Measurements from ENCODE around the gene C19orf38. TPM values are rescaled to one million over a fixed set of nuclear protein-coding genes. Genes with fewer than 3 reads are reported as not detected.

The C19orf38 gene
- total and polyA plus RNA-seq, 9 of the 15 experiments (the other 6 are each of a cell fraction or from before 2014, with no cell fraction given), result 0.14 to 0.18 TPM; not detected in 7

GRCh38 chr19:10802479-10802878 is 45.7 kb upstream of the C19orf38 start:
- no peak for FAIRE-seq
- Histone ChIP-seq H3K4me2 (ENCODE audit: insufficient read depth, low read length) (no peak overlapping the region), H3K27ac (ENCODE audit: extremely low read depth, low read depth, low read length) (no peak overlapping the region), H2AFZ (ENCODE audit: low read depth, low read length) (no peak overlapping the region), H3K36me3 (ENCODE audit: control insufficient read depth, insufficient read depth, low read length) (peaks cover 71% of the 10 kb centered on the region), H3K9me3 (replicated peaks; ENCODE audit: control insufficient read depth, insufficient read depth, low read depth, low read length) (no peaks in the 10 kb centered on the region), H3K27me3 (ENCODE audit: control insufficient read depth in 2 of 2, insufficient read depth in 2 of 2, low read length in 2 of 2) (no peaks in the 10 kb centered on the region), H3K79me2 (ENCODE audit: control insufficient read depth, insufficient read depth, low read length) (no peaks in the 10 kb centered on the region), H4K20me1 (replicated peaks; ENCODE audit: control insufficient read depth, insufficient read depth, low read length) (no peaks in the 10 kb centered on the region), H3K9ac (ENCODE audit: insufficient read depth in 1 of 2, low read depth in 2 of 2, low read length in 2 of 2) (no peak overlapping the region; a peak in 1 of 4 replicates), H3K4me3 (no peak overlapping the region), H3K9me1 (ENCODE audit: control insufficient read depth, insufficient read depth, low read length) (no peaks in the 10 kb centered on the region), H3K4me1 (replicated peaks in 1 of 2; ENCODE audit: control insufficient read depth in 2 of 2, insufficient read depth in 2 of 2, low read length in 2 of 2) (peaks cover 0 to 2% of the 10 kb centered on the region in 2 experiments; a peak in 1 of 5 replicates)
- no TSS peak for BruUV-seq (replicated peaks)
- in situ Hi-C loops (cut with MboI) (no loop called here), intact Hi-C loops (cut with micrococcal nuclease) (no loop called here)
- ATAC-seq, result no peak
- WGBS (ENCODE audit: insufficient coverage, low coverage, missing lambda C conversion rate), result 100% methylated on average over 5 of the region's 5 CpGs
- ChIA-PET CTCF (ENCODE audit: low intra/inter-chr PET ratio) (no interaction called here), POLR2A (interaction anchor here (0.7 kb wide), 1 partner anchor 89 kb away, joined by 3 read pairs; no protein-coding TSS in a partner anchor)
- TF ChIP-seq KAT2B (IDR thresholded peaks at IDR 0.05; ENCODE audit: low read depth, low read length) (no peak), ZNF239 (CRISPR knock-in tag; IDR thresholded peaks at IDR 0.05) (peak; percentile 68), MEF2D (tag; conservative IDR thresholded peaks at IDR 0.05; ENCODE audit: low read depth) (no peak), NR2F6 (CRISPR knock-in tag; IDR thresholded peaks at IDR 0.05) (no peak)
- no peak for DNase-seq (ENCODE audit: extremely low read depth in 1 of 4, low spot score in 3 of 4)

- H3K4me1 ChIP-seq (replicated peaks in 1 of 2; ENCODE audit: control insufficient read depth in 2 of 2, insufficient read depth in 2 of 2, low read length in 2 of 2), result peaks cover 0 to 2% of the 10 kb centered on the region in 2 experiments; a peak in 1 of 5 replicates
- in situ Hi-C loops (cut with MboI) (no loop called here), intact Hi-C loops (cut with micrococcal nuclease) (no loop called here)
- ATAC-seq (no peak), FAIRE-seq (no peak), DNase-seq (ENCODE audit: extremely low read depth in 1 of 4, low spot score in 3 of 4) (no peak)
- H3K4me3 ChIP-seq, result no peak overlapping the region
- no peak overlapping the region for H3K9ac ChIP-seq (ENCODE audit: insufficient read depth in 1 of 2, low read depth in 2 of 2, low read length in 2 of 2)
- no peaks in the 10 kb centered on the region for H3K9me1 ChIP-seq (ENCODE audit: control insufficient read depth, insufficient read depth, low read length)
- ChIA-PET CTCF (ENCODE audit: low intra/inter-chr PET ratio) (no interaction called here), POLR2A (interaction anchor here (0.6 kb wide), 2 partner anchors 91 to 507 kb away, joined by 3 read pairs; no protein-coding TSS in a partner anchor)
- BruUV-seq (replicated peaks), result no TSS peak
- no peak overlapping the region for H2AFZ ChIP-seq (ENCODE audit: low read depth, low read length)
- no peaks in the 10 kb centered on the region for H3K27me3 ChIP-seq (ENCODE audit: control insufficient read depth in 2 of 2, insufficient read depth in 2 of 2, low read length in 2 of 2)
- no peak overlapping the region for H3K27ac ChIP-seq (ENCODE audit: extremely low read depth, low read depth, low read length)
- no peaks in the 10 kb centered on the region for H3K79me2 ChIP-seq (ENCODE audit: control insufficient read depth, insufficient read depth, low read length)
- H3K36me3 ChIP-seq (ENCODE audit: control insufficient read depth, insufficient read depth, low read length), result peaks cover 66% of the 10 kb centered on the region
- WGBS (ENCODE audit: insufficient coverage, low coverage, missing lambda C conversion rate), result 98% methylated on average over 7 of the region's 9 CpGs
- no peak for TF ChIP-seq CBX1 (IDR thresholded peaks at IDR 0.05; ENCODE audit: low read depth)
- TF ChIP-seq RFX1 (IDR thresholded peaks at IDR 0.05), result no peak
- no peak for TF ChIP-seq ZSCAN29 (IDR thresholded peaks at IDR 0.05)
- no peak for TF ChIP-seq ZNF263 (CRISPR knock-in tag; IDR thresholded peaks at IDR 0.05; ENCODE audit: borderline replicate concordance)
- TF ChIP-seq SAFB2 (IDR thresholded peaks at IDR 0.05; ENCODE audit: borderline replicate concordance, low read depth, low read length, severe bottlenecking), result no peak
- TF ChIP-seq SIN3A (IDR thresholded peaks at IDR 0.05; ENCODE audit: borderline replicate concordance in 2 of 2, control insufficient read depth in 1 of 2, low read depth in 2 of 2, low read length in 2 of 2), result no peak
- no peaks in the 10 kb centered on the region for H4K20me1 ChIP-seq (replicated peaks; ENCODE audit: control insufficient read depth, insufficient read depth, low read length)
- H3K4me2 ChIP-seq (ENCODE audit: insufficient read depth, low read length), result no peak overlapping the region
- no peaks in the 10 kb centered on the region for H3K9me3 ChIP-seq (replicated peaks; ENCODE audit: control insufficient read depth, insufficient read depth, low read depth, low read length)
Measured at GRCh38 chr19:10803252-10803651, 45.0 kb upstream of the C19orf38 start.

All from K562 (cell line).